ENCODE measurements around the gene PANK3.

DNA sequence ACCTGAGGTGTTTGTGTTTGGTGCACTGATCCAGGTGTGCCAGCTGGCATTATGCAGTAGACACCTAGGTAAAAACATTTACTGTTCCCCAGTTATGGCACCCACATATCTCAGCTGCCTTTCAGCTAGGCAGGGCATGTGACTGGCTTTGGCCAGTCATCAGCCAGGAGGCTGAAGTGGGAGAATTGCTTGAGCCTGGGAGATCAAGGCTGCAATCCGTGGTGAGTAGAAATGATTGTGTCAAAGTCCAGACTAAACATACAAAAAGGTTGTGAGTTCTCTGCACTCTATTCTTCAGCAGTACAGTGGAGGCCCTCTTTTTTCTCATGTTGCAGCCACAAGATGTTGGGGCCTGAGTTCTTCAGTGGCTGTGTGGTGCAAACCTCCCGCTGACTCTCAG is 53.3 kb downstream of the PANK3 start:
- TF ChIP-seq, protein P1, sequence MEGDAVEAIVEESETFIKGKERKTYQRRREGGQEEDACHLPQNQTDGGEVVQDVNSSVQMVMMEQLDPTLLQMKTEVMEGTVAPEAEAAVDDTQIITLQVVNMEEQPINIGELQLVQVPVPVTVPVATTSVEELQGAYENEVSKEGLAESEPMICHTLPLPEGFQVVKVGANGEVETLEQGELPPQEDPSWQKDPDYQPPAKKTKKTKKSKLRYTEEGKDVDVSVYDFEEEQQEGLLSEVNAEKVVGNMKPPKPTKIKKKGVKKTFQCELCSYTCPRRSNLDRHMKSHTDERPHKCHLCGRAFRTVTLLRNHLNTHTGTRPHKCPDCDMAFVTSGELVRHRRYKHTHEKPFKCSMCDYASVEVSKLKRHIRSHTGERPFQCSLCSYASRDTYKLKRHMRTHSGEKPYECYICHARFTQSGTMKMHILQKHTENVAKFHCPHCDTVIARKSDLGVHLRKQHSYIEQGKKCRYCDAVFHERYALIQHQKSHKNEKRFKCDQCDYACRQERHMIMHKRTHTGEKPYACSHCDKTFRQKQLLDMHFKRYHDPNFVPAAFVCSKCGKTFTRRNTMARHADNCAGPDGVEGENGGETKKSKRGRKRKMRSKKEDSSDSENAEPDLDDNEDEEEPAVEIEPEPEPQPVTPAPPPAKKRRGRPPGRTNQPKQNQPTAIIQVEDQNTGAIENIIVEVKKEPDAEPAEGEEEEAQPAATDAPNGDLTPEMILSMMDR (IDR thresholded peaks at IDR 0.05; ENCODE audit: insufficient read depth, low read depth, low read length), result no peak
- no peak for TF ChIP-seq EZH2 (IDR thresholded peaks at IDR 0.05; ENCODE audit: insufficient read depth, low read length)

Measured in astrocyte (in vitro differentiated cells and primary cell).